Fibroblast of upper back skin (primary cell): ENCODE data around the gene C20orf204.

Experiments used
- DNase-seq: peaks from one replicate; pipeline ENCODE4 v3.0.0-alpha.2; 2013

The C20orf204 gene

GRCh38 chr20:64027981-64028685 lies 7.8 kb upstream of the C20orf204 start:
- no peak for DNase-seq

GRCh38 chr20:64029293-64030117 lies 6.5 kb upstream of the C20orf204 start:
- no peak for DNase-seq

DNA sequence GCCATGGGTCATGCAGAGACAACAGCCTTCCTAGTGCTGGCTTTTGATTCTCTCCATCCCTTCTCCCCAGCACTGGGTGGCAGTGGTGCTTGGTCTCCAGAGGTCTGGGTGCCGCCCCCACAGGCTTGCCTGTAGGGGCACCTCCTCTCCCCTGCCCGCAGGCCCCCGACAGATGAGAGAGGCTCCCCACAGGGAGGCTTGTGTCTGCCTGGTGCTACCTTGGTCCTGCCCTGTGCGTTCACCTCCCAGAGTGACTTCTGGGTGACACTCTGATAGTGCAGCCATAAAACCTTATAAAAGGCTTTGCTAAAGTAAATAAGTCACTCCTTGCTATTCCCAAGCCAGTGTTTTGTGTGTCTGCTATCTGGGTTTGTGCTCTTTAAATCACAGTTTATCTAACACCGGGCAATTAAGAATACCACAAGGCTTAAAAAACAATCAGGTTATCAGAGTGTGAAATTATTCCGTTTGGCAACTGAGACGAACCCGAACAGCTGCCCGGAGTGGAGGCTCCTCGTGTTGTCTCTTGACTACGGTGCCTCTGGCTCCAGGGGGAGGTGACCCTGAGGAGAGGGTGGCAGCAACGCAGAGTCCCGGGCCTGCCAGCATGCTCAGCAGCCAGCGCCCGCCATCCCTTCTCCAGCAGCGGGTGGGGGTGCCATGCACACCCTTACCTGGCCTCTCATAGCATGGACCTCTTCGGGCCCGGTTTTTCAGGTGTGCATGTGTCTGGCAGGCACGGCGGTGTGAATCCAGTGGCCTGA lies 5.4 kb upstream of the C20orf204 start:
- no peak for DNase-seq

DNA sequence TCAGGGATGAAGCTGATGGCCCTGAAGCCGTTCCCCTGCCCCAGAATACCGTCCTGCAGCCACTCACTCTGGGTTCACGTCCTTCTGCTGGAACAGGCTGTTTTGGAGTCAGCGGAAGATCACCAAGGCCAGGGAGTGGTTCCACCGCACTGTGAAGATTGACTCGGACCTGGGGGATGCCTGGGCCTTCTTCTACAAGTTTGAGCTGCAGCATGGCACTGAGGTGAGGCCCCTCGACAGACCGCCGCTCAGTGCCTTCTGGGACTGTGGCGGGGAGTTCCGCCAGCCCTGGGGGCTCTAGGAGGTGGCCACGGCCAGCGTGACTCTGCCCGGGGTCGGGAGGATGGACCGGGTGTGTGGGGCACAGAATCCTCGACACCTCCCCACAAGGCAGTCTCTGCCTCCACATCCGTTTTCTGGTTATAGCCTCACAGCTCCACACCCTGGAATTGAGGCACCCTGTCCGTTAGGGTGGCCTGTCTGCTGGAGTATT lies 4.1 kb upstream of the C20orf204 start:
- DNase-seq = no peak

GRCh38 chr20:64032706-64033624 lies 3.0 kb upstream of the C20orf204 start:
- DNase-seq = no peak

DNA sequence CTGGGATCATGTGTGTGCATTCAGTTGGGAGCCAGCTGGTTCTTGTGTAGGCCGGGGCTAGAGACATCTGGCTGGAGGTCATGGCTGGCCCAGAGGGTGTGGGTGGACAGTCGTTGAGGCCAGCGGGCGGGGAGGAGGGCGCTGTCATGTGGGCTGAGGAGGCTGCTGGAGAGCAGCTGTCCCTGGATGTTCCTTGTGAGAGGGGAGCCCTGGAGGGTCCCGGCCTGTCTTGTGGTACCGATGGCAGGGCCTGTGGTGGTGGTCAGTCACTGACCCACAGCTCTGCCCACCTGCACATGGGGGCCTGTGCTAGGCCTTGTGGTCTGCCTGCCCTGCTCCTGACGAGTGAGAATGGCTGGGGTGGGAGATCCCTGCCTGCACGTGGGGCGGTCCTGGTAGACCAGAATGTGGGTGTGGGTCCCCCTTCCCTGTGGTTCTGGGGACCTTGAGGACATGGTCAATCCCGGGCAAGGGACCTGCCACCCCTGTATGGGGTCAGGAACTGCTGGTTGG lies 1.9 kb upstream of the C20orf204 start:
- DNase-seq = no peak

GRCh38 chr20:64035066-64035932 lies 683 bp upstream of the C20orf204 start:
- no peak for DNase-seq

DNA sequence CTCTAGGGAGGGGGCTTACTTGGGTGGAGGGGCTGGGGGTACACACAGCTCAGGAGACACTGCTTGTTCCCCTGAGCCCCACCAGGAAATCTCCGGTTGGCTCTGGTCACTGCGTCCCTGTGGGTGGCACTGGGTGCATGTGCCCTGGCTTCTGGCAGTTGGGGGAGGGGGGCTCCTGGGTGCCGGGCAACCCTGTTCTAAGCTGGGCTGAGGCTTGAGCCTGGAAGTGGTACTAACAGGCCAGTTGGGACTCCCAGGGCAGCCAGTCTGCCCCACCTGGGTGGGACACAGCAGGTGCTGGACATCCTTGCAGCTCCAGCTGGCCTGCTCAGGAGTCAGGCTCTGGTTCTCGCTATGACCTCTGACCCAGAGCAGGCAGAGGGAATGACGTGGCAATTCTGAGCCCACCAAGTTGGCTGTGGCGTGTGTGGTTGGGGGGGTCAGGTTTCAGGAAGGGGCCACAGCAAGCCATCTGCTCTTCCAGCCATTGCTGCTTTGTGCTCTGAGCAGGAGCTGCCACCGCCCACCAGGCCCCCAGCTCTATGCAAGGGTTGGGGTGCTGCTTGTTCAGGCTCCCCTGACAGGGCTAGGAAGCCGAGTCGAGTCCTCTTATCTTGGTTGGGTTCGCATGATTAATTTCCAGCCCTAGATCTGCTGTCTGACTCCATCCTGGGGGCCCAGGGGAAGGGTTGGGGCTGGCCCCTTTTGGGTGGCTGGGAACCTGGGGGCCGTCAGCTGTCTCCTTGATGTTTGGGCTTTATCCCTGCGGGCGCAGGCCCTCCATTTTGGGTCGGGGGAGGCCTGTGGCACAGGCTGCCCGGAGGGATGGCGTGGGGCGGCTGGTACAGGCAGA lies 590 bp downstream of the C20orf204 start:
- DNase-seq = no peak

GRCh38 chr20:64037199-64037497 lies 1.2 kb downstream of the C20orf204 start:
- no peak for DNase-seq

- DNase-seq = no peak
These were observed 1.7 kb downstream of the C20orf204 start for GRCh38 chr20:64037498-64038213.

GRCh38 chr20:64038224-64038564 lies 2.2 kb downstream of the C20orf204 start:
- DNase-seq = no peak

DNA sequence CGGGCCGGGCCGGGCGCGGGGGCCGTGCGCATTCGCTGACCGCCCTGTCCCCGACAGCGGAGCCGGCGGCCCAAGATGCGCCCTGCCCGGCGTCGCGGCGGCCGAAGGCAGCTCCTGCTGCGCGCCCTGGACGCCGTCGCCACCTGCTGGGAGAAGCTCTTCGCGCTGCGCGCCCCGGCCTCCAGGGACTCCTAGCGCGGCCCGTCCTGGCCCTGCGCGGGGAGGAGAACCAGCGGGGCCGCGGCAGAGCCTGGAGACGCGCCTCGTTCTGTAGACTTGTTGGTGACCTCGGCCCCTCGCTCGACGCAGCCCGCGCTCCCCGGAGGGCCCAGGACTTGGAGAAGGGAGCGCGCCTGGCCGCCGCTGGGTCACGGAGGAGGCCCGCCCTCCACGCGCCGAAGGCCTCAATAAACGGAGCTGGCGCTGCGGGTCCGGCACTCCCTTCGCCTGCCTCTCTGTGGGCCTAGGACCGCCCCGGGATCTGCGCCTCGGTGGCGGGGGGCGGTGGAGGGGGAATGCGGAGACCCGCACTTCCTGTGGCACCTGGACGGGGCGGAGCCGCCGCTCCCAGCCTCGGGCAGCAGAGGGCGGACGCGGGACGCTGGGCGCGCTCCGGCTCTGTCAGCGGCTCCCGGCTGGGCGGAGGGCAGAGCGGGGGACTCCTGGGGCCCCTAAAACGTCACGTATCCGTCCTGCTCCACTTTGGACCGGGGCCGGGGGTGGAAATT lies 2.7 kb downstream of the C20orf204 start:
- DNase-seq = peak; percentile 36

- no peak for DNase-seq
These were observed 3.5 kb downstream of the C20orf204 start for GRCh38 chr20:64039293-64040160.

- no peak for DNase-seq
These were observed 4.5 kb downstream of the C20orf204 start for GRCh38 chr20:64040231-64041039.

GRCh38 chr20:64041040-64041780 lies 5.2 kb downstream of the C20orf204 start:
- DNase-seq = no peak

GRCh38 chr20:64041781-64042053 lies 5.7 kb downstream of the C20orf204 start:
- DNase-seq = no peak
